LNCAP (cell line): ENCODE results near the gene COL7A1.

Source experiments
- TF ChIP-seq, protein P1 (sequence below): fragments of 450-650 bp; IDR thresholded peaks from 2 replicates; pipeline ENCODE4 v1.5.1; 2017; ENCODE audit warnings: mild to moderate bottlenecking

Gene COL7A1

DNA sequence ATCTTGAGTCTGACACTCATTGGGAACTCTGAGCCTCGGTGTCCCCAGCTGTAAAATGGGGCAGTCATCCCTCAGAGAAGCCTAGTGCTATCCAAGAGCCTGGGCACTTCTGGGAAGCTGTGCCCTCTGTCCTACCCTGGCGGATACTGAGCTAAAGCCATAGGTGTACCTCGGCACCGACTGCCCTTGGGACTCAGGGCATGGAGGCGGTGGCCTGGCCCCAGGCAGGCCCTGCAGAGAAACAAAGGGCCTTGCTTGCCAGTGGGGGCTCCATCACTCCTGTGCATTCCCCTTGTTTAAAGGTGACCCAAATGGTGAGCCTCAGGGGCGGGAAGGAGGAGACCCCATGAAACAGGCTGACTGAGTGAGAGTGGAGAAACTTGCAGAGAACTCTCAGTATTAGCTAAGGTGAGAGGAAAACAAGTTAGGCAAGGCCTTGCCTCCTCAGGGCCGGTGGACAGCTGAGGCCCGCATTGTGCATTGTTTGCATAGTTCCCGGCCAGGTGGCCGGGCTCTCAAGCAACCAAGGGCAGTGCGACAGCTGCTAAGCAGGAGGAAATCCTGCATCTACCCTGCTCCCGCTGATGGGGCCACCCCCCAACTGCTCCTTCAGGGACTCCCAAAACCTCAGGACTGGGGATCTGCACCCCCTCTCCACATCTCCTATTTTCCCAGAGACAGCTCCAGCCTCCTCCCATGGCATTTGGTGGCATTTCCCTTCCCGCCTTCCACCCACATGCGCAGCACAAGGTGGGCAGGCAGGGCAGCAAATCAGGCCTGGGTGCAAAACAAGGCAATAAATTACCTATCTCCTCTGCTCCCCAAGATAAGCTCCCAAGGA lies 42.8 kb downstream of the COL7A1 start:
- TF ChIP-seq, protein P1, sequence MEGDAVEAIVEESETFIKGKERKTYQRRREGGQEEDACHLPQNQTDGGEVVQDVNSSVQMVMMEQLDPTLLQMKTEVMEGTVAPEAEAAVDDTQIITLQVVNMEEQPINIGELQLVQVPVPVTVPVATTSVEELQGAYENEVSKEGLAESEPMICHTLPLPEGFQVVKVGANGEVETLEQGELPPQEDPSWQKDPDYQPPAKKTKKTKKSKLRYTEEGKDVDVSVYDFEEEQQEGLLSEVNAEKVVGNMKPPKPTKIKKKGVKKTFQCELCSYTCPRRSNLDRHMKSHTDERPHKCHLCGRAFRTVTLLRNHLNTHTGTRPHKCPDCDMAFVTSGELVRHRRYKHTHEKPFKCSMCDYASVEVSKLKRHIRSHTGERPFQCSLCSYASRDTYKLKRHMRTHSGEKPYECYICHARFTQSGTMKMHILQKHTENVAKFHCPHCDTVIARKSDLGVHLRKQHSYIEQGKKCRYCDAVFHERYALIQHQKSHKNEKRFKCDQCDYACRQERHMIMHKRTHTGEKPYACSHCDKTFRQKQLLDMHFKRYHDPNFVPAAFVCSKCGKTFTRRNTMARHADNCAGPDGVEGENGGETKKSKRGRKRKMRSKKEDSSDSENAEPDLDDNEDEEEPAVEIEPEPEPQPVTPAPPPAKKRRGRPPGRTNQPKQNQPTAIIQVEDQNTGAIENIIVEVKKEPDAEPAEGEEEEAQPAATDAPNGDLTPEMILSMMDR: no peak

DNA sequence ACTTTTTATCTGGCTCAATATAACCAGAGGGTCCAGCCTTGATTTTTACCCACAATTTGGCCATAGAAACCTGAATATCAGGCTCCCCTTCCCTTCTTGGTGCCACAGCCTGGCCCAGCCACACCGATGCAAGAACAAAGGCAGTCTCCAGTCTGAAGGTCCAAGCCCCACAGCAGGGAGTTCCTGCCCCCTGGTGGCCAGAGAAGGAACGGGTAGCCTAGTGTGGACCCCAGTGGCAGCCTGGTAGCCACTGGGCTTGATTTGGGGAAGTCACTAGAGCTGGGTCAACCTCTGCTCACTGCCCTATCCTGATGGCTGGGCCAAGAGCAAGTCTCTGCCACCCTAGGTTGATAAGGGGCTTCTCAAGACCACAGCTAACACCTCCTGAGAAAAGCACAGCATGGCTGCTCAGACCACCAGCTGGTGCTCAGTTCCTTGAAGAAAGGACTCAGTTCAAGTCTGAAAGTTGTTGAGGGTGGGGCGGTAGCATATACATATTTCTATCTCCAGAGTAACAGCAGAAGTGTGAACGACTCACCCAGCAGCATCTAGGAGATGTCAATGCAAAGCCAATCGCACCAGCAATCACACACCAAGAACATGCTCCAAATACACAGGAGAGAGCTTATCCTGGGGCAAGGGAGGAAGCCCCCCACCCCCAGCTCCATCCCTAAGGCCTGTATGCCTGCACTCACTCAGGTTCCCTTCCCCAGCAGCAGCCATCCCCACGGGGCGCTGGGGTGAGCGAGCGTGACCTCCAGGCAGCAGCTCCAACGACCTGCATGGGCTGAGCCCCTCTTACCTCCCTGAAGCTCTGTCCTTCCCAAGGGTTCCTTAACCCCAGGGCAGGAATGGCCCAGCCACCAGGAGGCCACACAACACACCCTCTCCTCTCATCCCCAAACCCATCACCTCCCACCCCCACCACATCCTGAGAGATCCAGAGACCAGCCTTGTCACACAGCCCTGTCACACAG lies 46.1 kb downstream of the COL7A1 start:
- TF ChIP-seq, protein P1: peak; percentile 95

DNA sequence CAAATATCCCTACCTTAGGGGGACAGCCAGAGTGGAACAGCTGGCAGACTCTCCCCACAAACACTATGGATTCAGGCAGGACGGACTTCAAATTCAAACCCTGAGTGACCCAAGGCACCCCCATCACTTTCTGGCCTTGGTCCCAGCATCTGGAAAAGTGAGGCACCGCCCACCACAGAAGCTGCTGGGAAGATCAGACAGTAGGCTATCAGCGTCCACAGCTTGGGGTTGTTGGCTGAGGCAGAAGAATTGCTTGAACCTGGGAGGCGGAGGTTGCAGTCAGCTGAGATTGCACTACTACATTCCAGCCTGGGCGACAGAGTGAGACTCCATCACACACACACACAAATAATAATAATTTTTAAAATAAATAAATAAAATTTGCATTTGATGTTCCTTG lies 47.0 kb downstream of the COL7A1 start:
- TF ChIP-seq, protein P1: no peak

DNA sequence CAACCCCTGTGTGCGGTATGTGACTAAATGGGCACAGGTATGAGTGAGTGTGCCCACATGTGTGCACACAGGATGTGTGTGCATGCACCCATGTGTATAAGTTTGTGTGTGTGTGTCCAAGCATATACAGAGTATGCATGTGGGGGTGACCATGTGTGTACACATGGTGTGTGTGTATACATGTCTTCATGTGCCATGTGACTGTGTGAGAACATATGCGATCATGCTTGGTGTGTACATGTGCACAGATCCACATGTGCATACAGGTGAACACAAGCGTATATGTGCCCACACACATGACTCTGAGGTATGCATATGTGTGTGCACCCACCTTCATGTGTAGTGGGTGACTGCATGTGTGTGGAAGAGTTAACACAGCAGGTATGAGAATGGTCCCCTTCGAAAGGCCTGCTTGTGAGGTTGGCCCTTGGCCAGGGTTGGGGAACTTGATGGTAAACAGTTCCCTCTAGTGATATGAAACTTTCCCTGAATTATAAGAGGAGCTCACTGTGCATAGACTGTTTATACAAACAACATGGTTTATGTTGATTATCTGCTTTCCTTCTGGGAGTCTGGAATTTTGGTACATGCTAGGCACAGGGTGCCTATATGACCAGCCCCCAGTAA lies 48.8 kb downstream of the COL7A1 start:
- TF ChIP-seq, protein P1: no peak

DNA sequence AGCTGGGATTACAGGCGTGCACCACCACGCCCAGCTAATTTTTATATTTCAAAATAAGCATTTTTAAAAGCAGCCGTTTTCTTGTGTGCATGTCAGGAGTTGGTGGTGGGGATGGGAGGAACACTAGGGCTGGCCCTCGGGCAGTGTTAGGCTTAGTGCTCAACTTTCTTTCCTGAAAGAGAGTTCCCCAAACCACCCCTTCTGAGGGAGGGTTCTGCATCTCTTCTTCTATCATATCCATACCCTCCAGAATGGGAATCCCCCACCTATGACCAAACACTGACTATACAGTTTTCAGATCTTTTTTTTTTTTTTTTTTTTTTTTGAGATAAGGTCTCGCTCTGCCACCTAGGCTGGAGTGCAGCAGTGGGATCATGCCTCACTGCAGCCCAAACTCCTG lies 51.0 kb downstream of the COL7A1 start:
- TF ChIP-seq, protein P1: no peak

DNA sequence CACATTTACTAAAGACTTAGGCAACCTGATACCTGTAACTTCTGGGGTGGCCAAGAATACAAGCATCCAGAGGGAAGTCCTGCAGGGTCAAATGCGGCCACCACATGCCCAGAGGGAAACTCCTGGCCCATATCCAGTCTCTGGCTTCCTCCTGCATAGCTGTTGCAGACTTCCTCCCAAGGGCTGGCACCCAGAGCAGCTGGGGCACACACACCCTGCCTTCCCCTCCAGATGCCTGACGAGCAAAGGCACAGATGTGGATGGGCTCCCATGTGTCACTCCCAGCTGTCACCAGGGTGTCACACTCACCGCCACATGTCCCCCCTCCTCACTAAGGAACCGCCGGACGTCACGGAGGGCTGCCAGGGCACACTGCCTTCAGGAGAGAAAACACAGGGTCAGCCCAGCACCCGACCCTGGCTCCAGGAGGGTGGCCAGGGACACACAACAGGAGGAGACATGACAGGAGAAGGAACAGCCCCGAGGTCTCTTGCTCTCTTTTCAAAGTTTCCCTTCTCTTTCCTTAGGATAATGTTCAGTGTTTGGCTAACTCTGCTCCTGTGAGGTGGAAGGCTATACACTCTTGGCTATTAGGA lies 51.8 kb downstream of the COL7A1 start:
- TF ChIP-seq, protein P1: no peak

DNA sequence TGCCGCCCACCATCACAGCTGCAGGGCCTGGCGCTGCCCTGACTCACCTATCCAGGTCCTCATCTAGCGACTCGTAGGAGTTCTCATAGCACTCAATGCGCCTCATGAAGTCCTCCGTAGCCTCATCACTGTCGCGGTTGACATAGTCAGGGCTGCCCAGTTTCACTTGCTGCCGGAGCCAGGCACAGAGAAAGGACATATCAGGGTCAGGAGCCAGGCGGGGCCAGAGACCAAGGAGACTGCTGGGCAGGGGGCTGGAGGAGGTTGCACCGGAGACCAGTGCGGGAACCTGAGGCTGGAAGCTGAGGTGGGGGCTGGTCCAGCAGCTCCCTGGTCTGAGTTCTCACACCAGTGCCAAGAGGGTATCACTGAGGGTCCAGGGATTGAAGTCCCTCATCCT lies 56.7 kb downstream of the COL7A1 start:
- TF ChIP-seq, protein P1: no peak
